GM21367 (cell line): Measurements from ENCODE around the gene OPRM1.

ENCODE experiments used
- ATAC-seq: cut with Tn5 transposase; IDR thresholded peaks from one replicate; pipeline ENCODE4 v1.9.1; 2021; ENCODE audit not compliant: unreplicated experiment

OPRM1 gene

GRCh38 chr6:154080461-154081189 is 41.6 kb downstream of the OPRM1 start:
- ATAC-seq: no peak

GRCh38 chr6:154086510-154086909 is 47.5 kb downstream of the OPRM1 start:
- ATAC-seq: no peak

GRCh38 chr6:154092326-154092962 is 53.4 kb downstream of the OPRM1 start:
- no peak for ATAC-seq

- no peak for ATAC-seq
These were observed 54.4 kb downstream of the OPRM1 start for GRCh38 chr6:154093231-154094044.

- no peak for ATAC-seq
These were observed 56.5 kb downstream of the OPRM1 start for GRCh38 chr6:154095571-154095970.

- no peak for ATAC-seq
These were observed 57.3 kb downstream of the OPRM1 start for GRCh38 chr6:154096316-154096715.

- ATAC-seq: no peak
These were observed 57.8 kb downstream of the OPRM1 start for GRCh38 chr6:154096834-154097233.

- no peak for ATAC-seq
These were observed 60.2 kb downstream of the OPRM1 start for GRCh38 chr6:154099211-154099610.

- no peak for ATAC-seq
These were observed 67.2 kb downstream of the OPRM1 start for GRCh38 chr6:154106251-154106650.

GRCh38 chr6:154111025-154111424 is 72.0 kb downstream of the OPRM1 start:
- ATAC-seq: no peak

- no peak for ATAC-seq
These were observed 73.3 kb downstream of the OPRM1 start for GRCh38 chr6:154112181-154112809.

- ATAC-seq: no peak
These were observed 74.4 kb downstream of the OPRM1 start for GRCh38 chr6:154113392-154113791.

GRCh38 chr6:154117485-154117884 is 78.4 kb downstream of the OPRM1 start:
- no peak for ATAC-seq

- no peak for ATAC-seq
These were observed 83.3 kb downstream of the OPRM1 start for GRCh38 chr6:154122195-154122925.

GRCh38 chr6:154123155-154123956 is 84.3 kb downstream of the OPRM1 start:
- ATAC-seq: no peak

- no peak for ATAC-seq
These were observed 86.4 kb downstream of the OPRM1 start for GRCh38 chr6:154125421-154125820.

- ATAC-seq: no peak
These were observed 88.6 kb downstream of the OPRM1 start for GRCh38 chr6:154127657-154128056.

GRCh38 chr6:154134471-154135147 is 95.6 kb downstream of the OPRM1 start:
- no peak for ATAC-seq

- no peak for ATAC-seq
These were observed 99.8 kb downstream of the OPRM1 start for GRCh38 chr6:154138793-154139192.
